H9 (cell line): ENCODE measurements around the gene CAPN14. TPM values are rescaled to one million over a fixed set of nuclear protein-coding genes. Genes with fewer than 3 reads are reported as not detected.

Experiments
- DNase-seq: peaks from one replicate; pipeline ENCODE4 v3.0.0-alpha.2; 2017
- H2AFZ ChIP-seq: one replicate; pipeline ENCODE4 v1.6.1; 2013; ENCODE audit warnings: mild to moderate bottlenecking, low read length, control low read depth, moderate library complexity
- H2AK5ac ChIP-seq: 2 replicates; pipeline ENCODE4 v1.6.1; 2013; ENCODE audit warnings: low read length, control low read depth, mixed read lengths; ENCODE audit not compliant: insufficient read length
- H2BK120ac ChIP-seq: one replicate; pipeline ENCODE4 v1.6.1; 2013; ENCODE audit warnings: low read depth, mild to moderate bottlenecking, low read length, control low read depth, inconsistent platforms; ENCODE audit not compliant: poor library complexity, severe bottlenecking
- H2BK12ac ChIP-seq: 2 replicates; pipeline ENCODE4 v1.6.1; 2013; ENCODE audit warnings: low read length, control low read depth, mixed read lengths, low read depth; ENCODE audit not compliant: insufficient read length
- H2BK15ac ChIP-seq: 2 replicates; pipeline ENCODE4 v1.6.1; 2013; ENCODE audit warnings: low read depth, low read length, control low read depth
- H2BK20ac ChIP-seq: one replicate; pipeline ENCODE4 v1.6.1; 2013; ENCODE audit warnings: low read depth, mild to moderate bottlenecking, low read length, control low read depth, inconsistent platforms; ENCODE audit not compliant: poor library complexity, severe bottlenecking
- H2BK5ac ChIP-seq: 2 replicates; pipeline ENCODE4 v1.6.1; 2013; ENCODE audit warnings: low read length, control low read depth, mixed read lengths; ENCODE audit not compliant: insufficient read length
- H3K14ac ChIP-seq: 2 replicates; pipeline ENCODE4 v1.6.1; 2013; ENCODE audit warnings: low read length, control low read depth; ENCODE audit not compliant: insufficient read depth
- H3K18ac ChIP-seq: 2 replicates; pipeline ENCODE4 v1.6.1; 2013; ENCODE audit warnings: low read depth, mild to moderate bottlenecking, mixed read lengths, low read length, control low read depth; ENCODE audit not compliant: insufficient read length
- H3K23ac ChIP-seq: 2 replicates; pipeline ENCODE4 v1.6.1; 2013; ENCODE audit warnings: low read length, control low read depth, mixed read lengths, low read depth; ENCODE audit not compliant: insufficient read length
- H3K23me2 ChIP-seq: 2 replicates; pipeline ENCODE4 v1.6.1; 2013; ENCODE audit warnings: low read depth, mild to moderate bottlenecking, mixed read lengths, low read length, control low read depth; ENCODE audit not compliant: insufficient read length, poor library complexity, severe bottlenecking
- H3K27ac ChIP-seq: 2 replicates; pipeline ENCODE4 v1.5.1; 2013; ENCODE audit warnings: low read length, control low read depth, mixed read lengths, low read depth; ENCODE audit not compliant: insufficient read length
- H3K27me3 ChIP-seq: 2 replicates; pipeline ENCODE4 v1.6.1; 2013; ENCODE audit warnings: low read length, control low read depth, inconsistent platforms; ENCODE audit not compliant: insufficient read depth
- H3K4ac ChIP-seq: 2 replicates; pipeline ENCODE4 v1.6.1; 2013; ENCODE audit warnings: low read depth, mild to moderate bottlenecking, control low read depth, inconsistent platforms, low read length, moderate library complexity
- H3K4me1 ChIP-seq: 2 replicates; pipeline ENCODE4 v1.6.1; 2013; ENCODE audit warnings: low read length, control low read depth, inconsistent platforms; ENCODE audit not compliant: insufficient read depth
- H3K4me2 ChIP-seq: 2 replicates; pipeline ENCODE4 v1.6.1; 2013; ENCODE audit warnings: low read length, control low read depth, mixed read lengths; ENCODE audit not compliant: insufficient read length, insufficient read depth
- H3K56ac ChIP-seq: 2 replicates; pipeline ENCODE4 v1.6.1; 2013; ENCODE audit warnings: low read depth, mild to moderate bottlenecking, mixed read lengths, low read length, control low read depth; ENCODE audit not compliant: insufficient read length
- H3K79me1 ChIP-seq: 2 replicates; pipeline ENCODE4 v1.6.1; 2013; ENCODE audit warnings: low read depth, mild to moderate bottlenecking, moderate library complexity, low read length, control low read depth, inconsistent platforms; ENCODE audit not compliant: insufficient read depth, poor library complexity, severe bottlenecking
- H3K79me2 ChIP-seq: 2 replicates; pipeline ENCODE4 v1.6.1; 2013; ENCODE audit warnings: low read length, control low read depth, inconsistent platforms; ENCODE audit not compliant: insufficient read depth
- H3K9ac ChIP-seq: 2 replicates; pipeline ENCODE4 v1.6.1; 2013; ENCODE audit warnings: low read length, control low read depth, mixed read lengths; ENCODE audit not compliant: insufficient read length; ENCODE audit errors: extremely low read depth
- H3K9me3 ChIP-seq: one replicate; pipeline ENCODE4 v1.6.1; 2013; ENCODE audit warnings: low read depth, low read length, inconsistent platforms; ENCODE audit not compliant: control insufficient read depth
- H3T11ph ChIP-seq: one replicate; pipeline ENCODE4 v1.6.1; 2013; ENCODE audit warnings: mild to moderate bottlenecking, low read length, control low read depth, inconsistent platforms
- H4K20me1 ChIP-seq: one replicate; pipeline ENCODE4 v1.6.1; 2013; ENCODE audit not compliant: control insufficient read depth, insufficient read length, insufficient read depth
- H4K5ac ChIP-seq: 2 replicates; pipeline ENCODE4 v1.6.1; 2013; ENCODE audit warnings: low read depth, mild to moderate bottlenecking, mixed read lengths, low read length, control low read depth; ENCODE audit not compliant: insufficient read length
- H4K8ac ChIP-seq: replicated peaks from 2 replicates; pipeline ENCODE4 v1.6.1; 2013; ENCODE audit warnings: low read length, control low read depth, mixed read lengths, low read depth; ENCODE audit not compliant: insufficient read length
- H4K91ac ChIP-seq: 2 replicates; pipeline ENCODE4 v1.6.1; 2013; ENCODE audit warnings: low read depth, mild to moderate bottlenecking, moderate library complexity, mixed read lengths, low read length, control low read depth; ENCODE audit not compliant: insufficient read length
- H3K27ac Mint-ChIP-seq, 3 experiments: 2 replicates in 2 of 3; 3 replicates in 1 of 3; pipeline ENCODE4 v1.8.0; 2020 to 2021; ENCODE audit warnings: mixed read lengths in 3 of 3, mild to moderate bottlenecking in 1 of 3, moderate library complexity in 1 of 3
- H3K27me3 Mint-ChIP-seq: 2 replicates; pipeline ENCODE4 v1.8.0; 2021; ENCODE audit warnings: low read depth, mild to moderate bottlenecking, moderate library complexity, mixed read lengths
- H3K36me3 Mint-ChIP-seq, 3 experiments: 2 replicates in 2 of 3; 3 replicates in 1 of 3; pipeline ENCODE4 v1.8.0; 2020 to 2021; ENCODE audit warnings: low read depth in 3 of 3, mixed read lengths in 3 of 3; ENCODE audit not compliant: insufficient read depth in 1 of 3
- H3K4me1 Mint-ChIP-seq, 2 experiments: 2 replicates each; pipeline ENCODE4 v1.8.0; 2020; ENCODE audit warnings: mixed read lengths in 2 of 2
- H3K4me3 Mint-ChIP-seq, 2 experiments: 2 replicates in 1 of 2; 3 replicates in 1 of 2; pipeline ENCODE4 v1.8.0; 2020 to 2021; ENCODE audit warnings: mild to moderate bottlenecking in 2 of 2, mixed read lengths in 2 of 2, moderate library complexity in 1 of 2
- H3K9me3 Mint-ChIP-seq, 2 experiments: 2 replicates in 1 of 2; 3 replicates in 1 of 2; pipeline ENCODE4 v1.8.0; 2020; ENCODE audit warnings: mild to moderate bottlenecking in 2 of 2, mixed read lengths in 2 of 2, moderate library complexity in 1 of 2
- WGBS: extraction: QIAGEN DNeasy Blood & Tissue Kit; methylation state at CpG from one replicate; pipeline ENCODE4 v1.1.7; 2013; ENCODE audit warnings: missing lambda C conversion rate, low lambda C conversion rate, mixed read lengths; ENCODE audit not compliant: insufficient read length; ENCODE audit errors: extremely low coverage; 5-methylcytosine and 5-hydroxymethylcytosine counted together
- total RNA-seq: library from RNA; stranded (reverse); gene quantifications from 2 replicates; pipeline ENCODE4 v1.2.1, GENCODE V29; 2021
- TF ChIP-seq, protein P1 (sequence below): fragments of 200-600 bp; sonication (generic); conservative IDR thresholded peaks from 3 replicates; pipeline ENCODE4 v1.8.0; 2021; ENCODE audit warnings: antibody characterized with exemption, mild to moderate bottlenecking

CAPN14 gene
- total RNA-seq, 1 experiment from 2014 or later, result 0.09 TPM

GRCh38 chr2:31249009-31249690 is 31.8 kb upstream of the CAPN14 start:
- TF ChIP-seq, protein P1, sequence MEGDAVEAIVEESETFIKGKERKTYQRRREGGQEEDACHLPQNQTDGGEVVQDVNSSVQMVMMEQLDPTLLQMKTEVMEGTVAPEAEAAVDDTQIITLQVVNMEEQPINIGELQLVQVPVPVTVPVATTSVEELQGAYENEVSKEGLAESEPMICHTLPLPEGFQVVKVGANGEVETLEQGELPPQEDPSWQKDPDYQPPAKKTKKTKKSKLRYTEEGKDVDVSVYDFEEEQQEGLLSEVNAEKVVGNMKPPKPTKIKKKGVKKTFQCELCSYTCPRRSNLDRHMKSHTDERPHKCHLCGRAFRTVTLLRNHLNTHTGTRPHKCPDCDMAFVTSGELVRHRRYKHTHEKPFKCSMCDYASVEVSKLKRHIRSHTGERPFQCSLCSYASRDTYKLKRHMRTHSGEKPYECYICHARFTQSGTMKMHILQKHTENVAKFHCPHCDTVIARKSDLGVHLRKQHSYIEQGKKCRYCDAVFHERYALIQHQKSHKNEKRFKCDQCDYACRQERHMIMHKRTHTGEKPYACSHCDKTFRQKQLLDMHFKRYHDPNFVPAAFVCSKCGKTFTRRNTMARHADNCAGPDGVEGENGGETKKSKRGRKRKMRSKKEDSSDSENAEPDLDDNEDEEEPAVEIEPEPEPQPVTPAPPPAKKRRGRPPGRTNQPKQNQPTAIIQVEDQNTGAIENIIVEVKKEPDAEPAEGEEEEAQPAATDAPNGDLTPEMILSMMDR, result no peak
- Histone ChIP-seq H2BK5ac (no peak overlapping the region), H2AFZ (no peak overlapping the region), H2BK120ac (no peak overlapping the region), H3K27ac (no peak overlapping the region), H3K23ac (no peak overlapping the region), H3K23me2 (no peaks in the 10 kb centered on the region), H3K79me2 (no peaks in the 10 kb centered on the region), H3K27me3 (no peaks in the 10 kb centered on the region), H3K4me2 (no peak overlapping the region), H2BK15ac (no peak overlapping the region; the same call in 1 of the 2 replicates), H2BK12ac (no peak overlapping the region), H4K91ac (no peak overlapping the region), H4K20me1 (no peaks in the 10 kb centered on the region), H3K14ac (no peak overlapping the region; the same call in 1 of the 2 replicates), H3K18ac (no peak overlapping the region), H4K8ac (no peak overlapping the region), H3K56ac (no peak overlapping the region), H2BK20ac (no peak overlapping the region), H3K4ac (no peak overlapping the region), H3K9ac (no peak overlapping the region), H3K9me3 (no peaks in the 10 kb centered on the region), H3K4me1 (no peaks in the 10 kb centered on the region), H3K79me1 (no peaks in the 10 kb centered on the region), H2AK5ac (no peak overlapping the region), H4K5ac (no peak overlapping the region), H3T11ph (no peak overlapping the region)
- Mint-ChIP-seq H3K27ac (no peak overlapping the region), H3K4me3 (no peak overlapping the region), H3K36me3 (peaks cover 2 to 20% (median 9%) of the 10 kb centered on the region in 3 experiments; a peak in 4 of 7 replicates), H3K9me3 (no peaks in the 10 kb centered on the region), H3K4me1 (peaks cover 5 to 22% of the 10 kb centered on the region in 2 experiments), H3K27me3 (no peaks in the 10 kb centered on the region; the same call in 1 of the 2 replicates)
- WGBS, result no CpG with 5 or more reads among the region's 15 CpGs
- DNase-seq, result peak; percentile 8
